NCI-H1092 treated with DMSO at 0.1 percent for 48 hours (cell line): Measurements from ENCODE around the gene PACSIN2.
"Not testable (repeated sequence)": the region's sequence is repeated elsewhere in the genome, so short reads cannot be mapped to it uniquely, and the experiment has no call there.

Experiments used
- DNase-seq: peaks from one replicate; lab custom pipeline; 2025; lab: John Stamatoyannopoulos, UW

Gene PACSIN2

DNA sequence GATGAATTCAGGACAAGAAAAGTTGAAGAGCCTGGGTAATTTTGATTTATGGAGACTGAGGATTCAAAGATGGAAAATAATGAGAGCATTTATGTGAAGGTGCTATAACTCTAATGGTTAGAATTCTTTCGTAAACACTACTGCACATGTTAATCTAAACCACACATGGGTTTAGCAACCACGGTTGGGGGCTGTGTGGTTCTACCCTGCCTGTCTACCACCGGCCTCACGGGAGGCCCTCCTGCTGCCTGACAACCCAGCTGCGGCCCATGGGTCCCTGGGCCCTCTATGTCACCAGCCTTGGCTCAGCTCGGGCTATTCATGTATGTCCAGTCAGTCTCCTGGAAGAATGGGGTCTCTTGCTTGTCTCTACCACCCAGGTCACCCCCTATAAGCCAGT lies 89.4 kb downstream of the PACSIN2 start:
- DNase-seq = no peak

DNA sequence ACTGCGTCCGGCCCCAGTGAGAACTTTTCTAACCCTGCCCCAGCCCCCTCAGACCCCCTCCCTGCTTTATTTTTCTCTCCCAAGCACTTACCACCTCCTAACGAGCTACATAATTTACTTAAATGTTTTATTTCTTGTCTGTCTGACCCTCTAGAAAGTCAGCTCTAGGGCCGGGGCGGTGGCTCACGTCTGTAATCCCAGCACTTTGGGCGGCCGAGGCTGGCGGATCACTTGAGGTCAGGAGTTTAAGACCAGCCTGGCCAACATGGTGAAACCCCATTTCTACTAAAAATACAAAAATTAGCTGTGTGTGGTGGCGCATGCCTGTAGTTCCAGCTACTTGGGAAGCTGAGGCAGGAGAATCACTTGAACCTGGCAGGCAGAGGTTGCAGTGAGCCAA lies 89.9 kb downstream of the PACSIN2 start:
- DNase-seq = not testable (repeated sequence)

DNA sequence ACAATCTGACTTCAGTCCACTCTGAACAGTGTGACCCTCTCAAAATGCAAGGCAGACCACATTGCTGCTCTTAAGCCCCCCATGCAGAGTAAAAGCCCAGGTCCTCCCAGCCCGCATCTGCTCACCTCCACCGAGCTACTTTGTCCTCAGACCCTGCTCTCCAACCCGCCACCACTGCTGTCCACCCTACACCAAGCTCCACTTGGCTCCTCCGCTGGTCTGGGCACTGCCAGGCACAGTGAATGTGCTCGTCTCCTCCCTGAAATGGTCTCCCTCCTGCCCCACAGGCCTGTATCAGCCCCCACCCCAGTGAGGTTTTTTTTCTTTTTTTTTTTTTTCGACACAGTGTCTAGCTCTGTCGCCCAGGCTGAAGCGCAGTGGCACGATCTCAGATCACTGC lies 90.5 kb downstream of the PACSIN2 start:
- no peak for DNase-seq

DNA sequence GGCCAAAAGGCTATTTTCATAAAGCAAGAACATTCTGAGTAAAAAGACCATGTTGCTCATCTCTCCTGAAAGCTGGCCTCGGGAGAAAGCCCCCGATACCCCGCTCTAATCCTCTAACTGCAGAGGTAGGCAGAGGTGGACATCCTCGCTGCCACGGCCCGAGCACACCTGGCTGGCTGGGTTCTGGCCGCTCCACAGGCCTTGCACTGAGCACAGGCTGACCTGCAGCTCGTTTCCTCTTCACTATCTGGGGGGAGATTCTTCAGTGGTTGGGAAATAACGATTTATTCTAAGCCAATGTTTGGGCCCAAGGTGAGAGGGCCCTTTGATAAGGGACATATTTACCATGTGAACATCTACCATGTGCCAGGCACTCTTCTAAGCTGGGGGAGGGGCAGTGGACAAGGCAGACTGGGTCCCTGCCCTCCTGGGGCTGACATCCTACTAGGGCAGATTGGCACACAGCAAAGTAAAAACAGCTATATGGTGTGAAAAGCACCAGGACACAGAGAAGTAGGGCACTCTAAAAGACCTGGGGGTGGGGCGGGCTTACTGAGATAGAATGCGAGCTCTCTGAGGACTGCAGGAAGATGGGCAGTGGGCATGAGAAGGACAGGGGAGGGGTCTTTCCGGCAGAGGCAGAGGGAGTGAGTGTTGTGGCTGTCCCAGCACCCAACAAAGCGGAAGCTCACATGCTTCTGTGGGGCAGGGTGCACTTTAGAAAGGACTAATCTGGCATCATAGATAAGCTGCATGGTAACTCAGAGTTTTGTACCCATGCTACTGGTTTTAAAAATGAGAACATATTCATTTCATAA lies 92.4 kb downstream of the PACSIN2 start:
- DNase-seq = no peak

DNA sequence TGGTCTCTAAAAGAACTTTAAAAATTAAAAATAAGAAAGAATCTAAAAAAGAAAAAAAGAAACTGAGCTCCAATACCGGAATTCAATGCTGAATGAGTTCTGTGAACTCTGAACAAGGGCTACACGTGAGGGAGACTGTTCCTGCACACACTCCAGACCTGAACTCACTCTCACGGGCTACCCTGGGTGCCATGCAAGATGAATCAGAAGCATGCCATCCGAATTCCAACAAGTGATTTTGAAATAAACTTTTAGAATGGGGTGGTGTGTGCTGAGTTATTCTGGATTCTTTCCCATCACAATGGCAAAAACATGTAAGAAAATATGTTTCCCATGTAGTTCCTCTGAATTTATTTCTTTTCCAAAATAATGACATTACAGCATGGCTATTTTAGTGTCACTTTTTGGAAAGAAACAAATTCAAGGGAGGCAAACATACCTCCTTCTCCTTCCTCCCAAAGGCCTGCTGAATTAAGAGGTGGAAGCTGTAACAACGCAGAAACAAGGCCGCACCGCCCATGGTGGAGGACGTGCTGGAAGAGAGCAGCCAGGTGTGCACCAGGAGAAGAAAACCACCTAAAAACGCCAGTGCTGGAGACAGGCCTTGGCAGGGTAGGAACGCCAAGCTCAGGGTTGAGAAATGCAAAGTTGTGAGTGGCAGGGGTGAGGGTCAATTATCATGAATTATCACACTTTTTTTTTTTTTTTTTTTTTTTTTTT lies 94.7 kb downstream of the PACSIN2 start:
- DNase-seq = no peak

DNA sequence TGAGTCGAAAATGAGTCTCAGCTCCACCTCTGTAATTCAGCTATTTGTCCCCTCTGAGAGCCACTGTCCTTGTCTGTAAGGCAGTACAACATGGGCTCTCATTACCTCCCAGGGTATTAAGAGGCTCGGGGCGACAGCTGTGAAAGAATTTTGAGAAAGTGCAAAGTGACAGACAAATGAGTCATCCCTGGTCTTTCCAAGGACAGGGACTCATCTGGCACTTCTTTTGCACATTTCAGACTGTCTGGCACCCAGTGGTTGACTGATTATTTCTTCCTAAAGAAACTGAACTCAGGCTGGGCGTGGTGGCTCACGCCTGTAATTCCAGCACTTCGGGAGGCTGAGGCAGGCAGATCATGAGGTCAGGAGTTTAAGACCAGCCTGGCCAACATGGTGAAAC lies 95.8 kb downstream of the PACSIN2 start:
- no peak for DNase-seq

DNA sequence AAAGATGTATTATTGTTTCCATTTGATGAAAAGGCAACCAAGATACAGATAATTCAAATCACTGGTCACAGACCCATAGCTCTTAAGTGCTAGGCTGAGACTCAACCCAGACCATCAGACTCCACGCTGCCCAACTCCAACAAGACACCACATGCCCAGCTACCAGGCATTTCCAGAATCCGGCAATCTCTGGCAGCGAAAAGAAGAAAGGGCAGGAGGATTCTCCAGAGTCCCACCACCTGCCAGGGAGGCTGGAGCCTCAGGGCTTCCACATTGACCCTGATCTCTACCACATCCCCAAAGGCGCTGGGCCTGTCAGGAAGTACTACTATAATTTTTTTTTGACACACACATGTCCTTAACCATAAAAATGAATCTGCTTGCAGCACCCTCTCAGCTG lies 96.4 kb downstream of the PACSIN2 start:
- no peak for DNase-seq

DNA sequence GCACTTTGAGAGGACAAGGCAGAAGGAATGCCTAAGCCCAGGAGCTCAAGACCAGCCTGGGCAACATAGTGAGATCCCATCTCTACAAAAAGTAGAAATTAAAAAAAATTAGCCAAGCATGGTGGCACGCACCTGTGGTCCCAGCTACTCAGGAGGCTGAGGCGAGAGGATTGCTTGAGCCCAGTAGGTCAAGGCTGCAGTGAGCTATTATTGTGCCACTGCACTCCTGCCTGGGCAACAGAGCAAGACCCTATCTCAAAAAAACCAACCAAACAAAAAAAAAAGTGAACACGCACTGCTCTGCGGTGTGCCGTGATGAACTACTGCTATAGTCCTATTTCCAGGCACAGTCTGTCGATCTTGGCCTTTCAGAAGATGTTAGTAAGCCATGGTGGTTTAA lies 97.6 kb downstream of the PACSIN2 start:
- DNase-seq = not testable (repeated sequence)

DNA sequence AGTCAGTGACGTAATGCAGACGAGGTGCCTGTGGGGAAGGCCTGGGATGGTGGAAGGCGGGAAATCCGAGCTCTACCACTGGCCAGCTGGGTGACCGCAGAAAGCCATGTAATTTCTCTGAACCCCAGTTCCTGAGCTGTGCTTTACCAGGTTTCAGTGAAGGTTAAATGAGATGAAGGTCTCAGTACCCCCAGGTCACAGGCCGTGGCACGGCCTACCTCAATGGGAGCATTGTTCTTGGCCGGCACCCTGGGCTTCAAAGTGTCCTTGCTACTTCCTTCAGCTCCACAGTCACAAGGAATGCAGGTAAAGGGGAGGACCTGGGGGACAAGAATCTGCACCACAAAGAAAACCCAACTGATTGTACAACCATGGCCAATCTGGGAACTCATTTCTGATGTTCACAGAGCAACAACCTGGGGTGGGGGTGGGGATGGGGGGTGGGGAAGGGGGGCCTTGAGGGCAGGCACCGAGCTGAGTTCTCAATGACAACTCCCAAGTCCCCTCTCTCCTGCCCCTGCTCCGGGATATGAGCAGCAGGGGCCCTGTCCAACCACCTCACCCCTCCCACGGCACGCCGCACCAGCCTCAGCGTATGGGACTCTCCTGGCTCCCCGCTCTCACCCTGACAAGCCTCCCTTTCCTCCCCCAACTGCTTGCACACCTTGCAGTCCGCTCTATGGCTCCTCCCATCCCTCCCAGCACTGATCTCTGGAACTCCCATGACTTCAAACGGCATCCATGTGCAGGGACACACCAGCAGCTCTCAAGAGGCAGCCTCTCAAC lies 98.8 kb downstream of the PACSIN2 start:
- DNase-seq = no peak

DNA sequence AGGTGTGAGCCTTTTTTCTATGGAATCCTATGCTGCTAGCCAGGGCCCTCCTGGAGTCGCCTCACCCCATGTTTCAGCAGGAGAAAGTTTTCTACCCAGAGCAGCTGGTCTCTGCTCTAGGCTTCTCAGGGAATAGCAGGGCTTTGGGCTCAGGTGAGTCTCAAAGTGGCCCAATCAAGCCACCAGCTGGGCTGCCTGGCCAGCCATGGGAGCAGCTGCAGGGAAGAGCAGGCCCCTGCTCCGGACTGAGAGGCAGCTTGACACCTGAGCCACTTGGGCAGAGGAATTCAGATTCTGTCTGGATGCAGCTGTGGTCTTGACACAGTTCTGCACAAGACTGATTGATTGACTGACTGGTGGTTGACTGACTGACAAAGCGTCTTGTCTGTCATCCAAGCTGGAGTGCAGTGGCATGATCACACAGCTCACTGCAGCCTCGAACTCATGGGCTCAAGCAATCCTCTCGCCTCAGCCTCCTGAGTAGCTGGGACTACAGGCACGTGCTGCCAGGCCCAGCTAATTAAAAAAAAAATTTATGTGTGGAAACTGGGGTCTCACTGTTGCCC lies 100.4 kb downstream of the PACSIN2 start:
- DNase-seq = no peak

DNA sequence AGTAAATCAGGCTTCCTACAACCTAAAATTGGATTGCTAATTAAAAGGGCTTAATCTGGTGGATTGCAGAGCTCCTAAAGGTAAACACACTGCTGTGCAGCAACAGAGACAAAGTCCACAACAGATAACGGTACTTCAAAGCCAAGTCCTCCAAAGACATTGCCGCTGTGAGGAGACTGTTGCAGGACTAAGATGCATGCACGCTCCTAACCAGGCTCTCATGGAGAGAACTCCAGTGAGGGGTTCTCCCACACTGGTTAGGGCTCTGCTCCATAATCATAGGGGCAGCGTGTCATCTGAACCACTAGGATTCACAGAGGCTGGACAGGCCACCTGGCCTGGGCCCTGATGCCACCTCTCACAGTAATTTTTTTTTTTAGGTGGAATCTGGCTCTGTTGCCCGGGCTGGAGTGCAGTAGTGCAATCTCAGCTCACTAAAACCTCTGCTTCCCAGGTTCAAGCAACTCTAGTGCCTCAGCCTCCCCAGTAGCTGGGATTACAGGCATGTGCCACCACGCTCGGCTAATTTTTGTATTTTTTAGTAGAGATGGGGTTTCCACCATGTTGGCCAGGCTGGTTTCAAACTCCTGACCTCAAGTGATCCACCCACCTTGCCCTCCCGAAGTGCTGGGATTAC lies 101.0 kb downstream of the PACSIN2 start:
- DNase-seq = no peak

DNA sequence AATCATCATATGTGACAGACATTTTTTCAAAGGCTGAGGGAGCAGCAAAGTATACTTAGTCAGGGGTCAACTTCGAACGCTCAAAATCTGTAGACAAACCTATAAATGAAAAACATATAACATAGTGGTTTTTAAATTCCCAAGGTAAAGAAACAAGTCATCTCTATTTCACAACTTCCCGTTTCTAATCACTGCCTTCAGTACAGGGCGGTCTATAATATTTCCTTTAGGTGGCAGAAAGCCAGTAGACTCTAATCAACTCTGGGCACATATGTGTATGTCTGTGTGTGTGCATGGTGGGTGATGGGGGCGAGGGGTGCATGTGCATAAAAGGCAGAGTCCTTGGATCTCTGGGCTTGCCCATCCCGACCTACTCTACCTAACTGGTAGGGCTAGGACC lies 102.9 kb downstream of the PACSIN2 start:
- DNase-seq = no peak

DNA sequence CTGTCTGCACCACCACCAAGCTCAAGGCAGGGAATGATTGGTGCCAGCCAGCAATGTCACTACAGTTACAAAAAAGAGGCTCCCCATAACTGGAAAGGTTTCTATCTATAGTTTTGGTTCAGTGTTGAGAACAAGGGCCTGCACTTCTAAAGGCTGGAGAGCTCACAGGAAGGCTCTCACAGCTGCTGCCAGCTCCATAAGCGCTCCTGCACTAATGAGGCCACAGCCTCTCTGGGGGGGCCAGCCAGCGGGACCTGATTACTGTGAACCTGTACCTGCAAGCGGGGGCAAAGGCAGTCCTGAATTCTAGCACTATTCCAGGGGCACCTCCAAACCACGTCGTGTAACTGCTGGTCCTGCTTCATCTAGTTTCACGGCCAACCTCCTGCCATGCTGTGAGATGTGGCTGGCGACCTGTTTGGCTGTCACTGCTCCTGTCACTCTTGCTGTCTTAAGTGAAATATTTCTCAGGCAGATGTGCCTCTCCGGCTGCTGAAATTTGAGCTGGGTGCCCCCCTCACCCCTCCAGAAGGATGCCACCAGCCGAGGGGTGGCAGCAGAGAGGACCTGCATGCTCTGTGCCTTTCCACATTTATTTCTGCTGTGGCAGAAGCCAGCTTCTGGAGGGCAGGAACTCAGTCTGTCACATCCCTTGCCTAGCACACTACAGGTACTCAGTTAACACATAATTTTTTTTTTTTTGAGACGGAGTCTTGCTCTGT lies 104.6 kb downstream of the PACSIN2 start:
- DNase-seq = peak; percentile 20

DNA sequence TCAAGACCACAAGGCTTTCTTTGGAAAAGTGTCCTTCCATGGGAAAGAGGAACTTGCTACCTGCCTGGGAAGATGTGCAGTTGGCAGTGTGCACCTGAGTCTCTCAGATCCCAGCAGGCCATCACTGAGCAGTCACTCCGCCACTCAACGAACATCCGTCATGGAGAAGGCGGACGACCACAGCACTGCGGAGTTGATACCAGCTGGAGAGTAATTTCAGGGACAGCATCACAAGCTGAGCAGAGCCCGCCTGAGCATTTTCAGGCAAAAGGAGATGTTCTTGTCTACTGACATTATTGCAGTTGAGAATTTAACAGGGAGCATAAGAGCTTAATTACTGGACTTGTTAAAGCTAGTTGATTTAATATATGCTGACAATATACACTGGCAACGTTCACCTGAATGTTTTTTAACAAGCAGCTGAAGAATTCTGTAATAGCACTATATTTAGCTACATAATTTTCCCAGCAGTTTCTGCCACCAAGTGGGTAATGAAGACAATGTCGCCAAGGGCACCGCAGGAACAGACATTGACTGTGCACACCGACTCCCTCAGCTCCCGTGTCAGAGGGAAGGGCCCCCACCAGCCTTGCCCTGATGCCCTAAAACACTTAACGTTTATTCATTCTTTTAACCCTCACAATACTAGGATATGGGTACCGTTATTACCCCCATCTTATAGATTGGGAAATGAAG lies 105.4 kb downstream of the PACSIN2 start:
- no peak for DNase-seq

DNA sequence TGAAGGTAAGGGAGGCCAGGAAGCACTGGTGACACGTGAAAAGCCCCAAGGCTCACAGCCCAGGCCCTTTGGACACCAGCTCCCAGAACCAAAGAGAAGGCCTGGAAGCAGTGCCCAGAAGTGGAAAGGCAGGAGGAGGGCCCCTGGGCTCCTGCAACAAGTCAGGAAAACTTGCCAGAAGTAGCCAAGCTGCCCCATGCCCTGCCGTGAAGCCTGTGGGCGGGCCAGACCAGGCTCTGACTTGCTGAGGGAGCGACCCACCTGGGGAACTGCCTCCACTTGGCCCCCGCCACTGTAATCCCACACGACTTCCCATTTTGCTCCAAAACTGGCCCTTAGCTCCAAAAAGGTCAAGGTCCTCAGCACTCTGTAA lies 106.6 kb downstream of the PACSIN2 start:
- no peak for DNase-seq

DNA sequence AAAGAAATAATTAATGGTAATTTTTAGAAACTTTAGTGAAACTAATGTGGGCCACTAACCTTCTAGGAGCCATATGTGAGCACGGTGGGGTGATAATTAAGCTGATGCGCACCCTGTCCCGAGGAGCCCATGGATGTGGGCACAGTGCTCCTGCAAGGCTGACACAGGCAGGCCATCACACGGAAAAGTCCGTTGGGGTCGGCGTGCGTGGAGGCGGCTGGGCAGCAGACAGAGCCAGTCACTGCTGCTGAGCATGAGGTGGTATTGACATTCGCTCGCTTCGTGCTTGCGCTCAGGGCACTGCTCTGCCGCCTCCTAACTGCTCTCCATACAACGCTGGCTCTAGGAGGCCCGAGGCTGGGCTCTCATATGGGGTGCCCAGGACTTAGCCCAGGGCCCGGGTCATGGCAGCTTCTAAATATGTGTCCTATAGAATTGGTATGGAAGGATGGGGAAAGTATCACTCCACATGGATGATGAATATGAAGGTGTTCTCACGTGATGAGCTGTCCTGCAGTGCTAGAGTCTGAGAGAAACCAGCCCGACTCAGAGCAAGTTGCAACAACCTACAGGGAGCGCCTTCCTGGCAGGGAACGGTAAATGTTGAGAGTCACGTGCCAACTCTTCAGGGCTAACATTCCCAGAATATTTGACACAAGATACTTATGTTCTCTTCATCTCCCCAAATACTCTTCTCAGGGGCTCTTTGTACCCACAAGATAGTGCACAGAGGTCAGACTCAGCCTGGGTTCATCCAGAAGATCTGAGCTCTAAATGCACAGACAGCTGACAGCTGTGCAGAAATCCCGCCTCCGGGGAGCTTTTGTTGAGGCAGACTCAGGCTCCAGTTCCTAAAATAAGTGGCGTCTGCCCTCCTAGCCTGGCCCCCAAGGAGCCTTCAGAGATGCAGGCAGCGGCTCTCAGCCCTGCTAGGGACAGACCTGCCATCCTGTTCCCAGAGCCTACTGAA lies 107.3 kb downstream of the PACSIN2 start:
- DNase-seq = no peak

DNA sequence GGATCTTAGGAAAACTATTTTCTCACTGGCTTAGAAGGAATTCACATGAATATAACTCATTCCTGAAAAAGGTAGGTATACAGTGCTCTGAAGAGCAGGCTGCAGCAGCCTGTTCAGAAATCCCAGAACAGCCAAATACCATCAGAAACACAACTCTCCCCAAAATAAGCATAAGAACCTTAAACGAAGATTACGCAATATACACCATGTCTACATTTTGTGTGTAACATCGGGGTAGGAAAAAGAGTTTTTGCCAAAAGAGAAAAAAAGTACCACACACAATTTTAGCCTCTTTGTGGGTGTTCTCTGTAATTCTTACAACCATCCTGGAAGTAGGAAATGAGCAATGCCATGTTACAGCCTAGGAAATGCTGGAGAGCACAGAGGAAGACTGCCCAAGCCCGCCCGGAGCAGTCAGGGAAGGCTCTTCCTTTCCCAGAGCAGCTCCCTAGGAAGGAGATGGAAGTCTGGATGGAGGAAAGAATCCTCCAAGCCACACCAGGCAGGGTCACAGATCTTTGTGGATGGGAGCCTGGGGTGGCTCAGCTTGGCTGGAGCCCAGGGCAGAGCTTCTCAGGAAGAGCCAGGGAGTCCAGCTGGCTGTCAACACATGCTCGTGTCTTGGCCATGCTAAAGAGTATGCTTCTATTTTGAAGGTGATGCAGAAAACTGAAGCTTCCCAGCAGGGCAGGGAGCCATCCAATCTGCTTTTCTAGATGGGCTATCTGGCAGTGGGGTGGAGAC lies 108.2 kb downstream of the PACSIN2 start:
- DNase-seq = no peak

DNA sequence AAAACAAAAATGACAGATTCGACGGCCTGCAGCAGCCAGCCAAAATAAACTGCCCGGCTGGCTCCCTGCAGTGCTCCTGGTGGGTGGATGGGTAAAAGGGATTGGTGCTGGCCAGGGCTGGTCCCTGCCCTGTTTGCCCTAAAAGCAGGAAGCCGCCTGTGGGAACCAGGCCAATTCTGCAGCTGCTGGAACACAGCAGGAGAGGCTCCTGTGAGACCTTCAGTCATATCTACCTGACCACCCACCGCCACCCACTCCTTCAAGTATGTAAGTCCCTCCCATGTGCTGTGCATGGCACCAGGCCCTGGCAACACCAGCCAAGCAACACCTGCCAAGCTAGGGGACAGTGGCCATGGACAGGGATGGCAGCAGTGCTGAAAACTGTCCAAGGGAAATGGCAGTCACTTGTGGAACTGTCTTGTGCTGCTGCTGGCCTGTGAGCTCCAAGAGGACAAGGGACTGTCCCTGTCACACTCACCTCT lies 109.2 kb downstream of the PACSIN2 start:
- DNase-seq = peak; percentile 86

DNA sequence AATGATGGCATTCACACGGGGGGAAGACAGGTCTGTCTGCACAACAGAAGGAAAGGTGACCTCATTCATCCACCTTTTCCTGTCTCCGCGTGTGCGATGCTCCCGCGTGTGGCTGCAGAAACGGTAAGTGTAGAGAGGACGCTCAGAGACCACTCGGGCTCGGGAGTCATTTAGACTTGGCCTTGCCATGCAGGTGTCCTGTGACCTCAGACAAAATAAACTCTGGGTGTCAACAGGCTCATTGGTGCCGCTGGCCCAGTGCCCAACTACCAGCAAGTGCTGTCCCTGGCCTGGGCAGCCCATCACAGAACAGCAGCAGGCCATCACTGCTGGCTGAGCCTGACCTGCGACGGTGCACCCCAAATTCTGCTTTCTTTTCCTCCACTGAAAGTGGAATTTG lies 109.7 kb downstream of the PACSIN2 start:
- peak; percentile 69 for DNase-seq
